HEK293 (cell line): ENCODE data around the gene IDH3A.

ENCODE experiments used
- CTCF ChIA-PET: fragments of 350-600 bp; formaldehyde crosslinking; extraction: SDS; loops from one replicate; lab custom pipeline; 2021; ENCODE audit warnings: antibody characterized with exemption; lab: Yijun Ruan, JAX
- POLR2A ChIA-PET: fragments of 300-600 bp; formaldehyde crosslinking; extraction: SDS; loops from one replicate; lab custom pipeline; 2020; ENCODE audit warnings: antibody characterized with exemption, inconsistent platforms; lab: Yijun Ruan, JAX
- H3K27ac ChIP-seq: fragments of 200-500 bp; sonication (Bioruptor generic); 2 replicates; pipeline ENCODE4 v1.5.1; 2014; ENCODE audit warnings: low read depth, low read length, control low read depth, inconsistent platforms; ENCODE audit errors: extremely low read depth
- H3K36me3 ChIP-seq, 2 experiments: fragments of 200-500 bp in 1 of 2; sonication (Bioruptor generic) in 1 of 2; 1 replicate in 1 of 2; 2 replicates in 1 of 2; pipeline ENCODE4 v1.5.1; 2014 to 2017; ENCODE audit warnings: inconsistent platforms in 2 of 2, low read length in 2 of 2; ENCODE audit not compliant: control insufficient read depth in 2 of 2, insufficient read depth in 1 of 2
- H3K4me1 ChIP-seq: fragments of 200-500 bp; sonication (Bioruptor generic); 2 replicates; pipeline ENCODE4 v1.5.1; 2014; ENCODE audit warnings: mild to moderate bottlenecking, low read length, inconsistent platforms; ENCODE audit not compliant: control insufficient read depth, insufficient read depth
- H3K4me3 ChIP-seq: 2 replicates; pipeline ENCODE4 v1.5.1; 2011; ENCODE audit warnings: low read depth, mild to moderate bottlenecking, control low read depth, low read length, moderate library complexity
- H3K9me3 ChIP-seq: fragments of 200-500 bp; sonication (Bioruptor generic); 2 replicates; pipeline ENCODE4 v1.5.1; 2014; ENCODE audit warnings: low read depth, low read length, inconsistent platforms; ENCODE audit not compliant: control insufficient read depth, insufficient read depth
- GLIS2 ChIP-seq: fragments of 450-650 bp; formaldehyde crosslinking; IDR thresholded peaks from 2 replicates; pipeline ENCODE4 v1.5.1; 2016; ENCODE audit warnings: missing biosample characterization, missing genetic modification characterization
- KLF9 ChIP-seq: fragments of 450-650 bp; formaldehyde crosslinking; IDR thresholded peaks from 2 replicates; pipeline ENCODE4 v1.5.1; 2016; ENCODE audit warnings: missing biosample characterization, missing genetic modification characterization, low read depth
- TCF7L2 ChIP-seq: IDR thresholded peaks from 2 replicates; pipeline ENCODE4 v1.6.1; 2011; ENCODE audit warnings: low read depth, mild to moderate bottlenecking, inconsistent platforms, low read length, moderate library complexity, borderline replicate concordance
- TRIM28 ChIP-seq: IDR thresholded peaks from 2 replicates; pipeline ENCODE4 v1.6.1; 2011; ENCODE audit warnings: low read length, control low read depth, borderline replicate concordance
- ZNF10 ChIP-seq: fragments of 450-650 bp; formaldehyde crosslinking; IDR thresholded peaks from 2 replicates; pipeline ENCODE4 v1.5.1; 2017; ENCODE audit warnings: missing biosample characterization, missing genetic modification characterization
- ZNF140 ChIP-seq: fragments of 450-650 bp; formaldehyde crosslinking; IDR thresholded peaks from 2 replicates; pipeline ENCODE4 v1.5.1; 2016; ENCODE audit warnings: missing biosample characterization, missing genetic modification characterization
- ZNF2 ChIP-seq: fragments of 450-650 bp; formaldehyde crosslinking; IDR thresholded peaks from 2 replicates; pipeline ENCODE4 v1.5.1; 2016; ENCODE audit warnings: missing biosample characterization, missing genetic modification characterization
- ZNF274 ChIP-seq, 2 experiments: fragments of 200-500 bp in 1 of 2; fragments of 450-650 bp in 1 of 2; sonication (Bioruptor generic) in 1 of 2; formaldehyde crosslinking in 1 of 2; IDR thresholded peaks; 2 replicates each; pipeline versions ENCODE4 v1.5.1 to v1.6.1; 2014 to 2016; ENCODE audit warnings: borderline replicate concordance in 1 of 2, inconsistent platforms in 1 of 2, low read length in 1 of 2, missing biosample characterization in 1 of 2, missing genetic modification characterization in 1 of 2
- ZNF335 ChIP-seq: fragments of 450-650 bp; formaldehyde crosslinking; conservative IDR thresholded peaks from 2 replicates; pipeline ENCODE4 v1.5.1; 2016; ENCODE audit warnings: missing biosample characterization, missing genetic modification characterization
- ZNF37A ChIP-seq: fragments of 450-650 bp; IDR thresholded peaks from 2 replicates; pipeline ENCODE4 v1.5.1; 2018; ENCODE audit warnings: missing biosample characterization, missing genetic modification characterization
- ZNF416 ChIP-seq: fragments of 450-650 bp; formaldehyde crosslinking; IDR thresholded peaks from 2 replicates; pipeline ENCODE4 v1.5.1; 2016; ENCODE audit warnings: missing biosample characterization, missing genetic modification characterization
- ZNF501 ChIP-seq: fragments of 450-650 bp; formaldehyde crosslinking; IDR thresholded peaks from 2 replicates; pipeline ENCODE4 v1.5.1; 2016; ENCODE audit warnings: missing biosample characterization, missing genetic modification characterization
- ZNF555 ChIP-seq: fragments of 450-650 bp; formaldehyde crosslinking; conservative IDR thresholded peaks from 2 replicates; pipeline ENCODE4 v1.5.1; 2017; ENCODE audit warnings: missing biosample characterization, mild to moderate bottlenecking, missing genetic modification characterization, inconsistent platforms
- ZNF571 ChIP-seq: fragments of 450-650 bp; formaldehyde crosslinking; IDR thresholded peaks from 2 replicates; pipeline ENCODE4 v1.5.0; 2017; ENCODE audit warnings: missing biosample characterization, missing genetic modification characterization
- ZNF837 ChIP-seq: fragments of 450-650 bp; formaldehyde crosslinking; IDR thresholded peaks from 2 replicates; pipeline ENCODE4 v1.5.1; 2016; ENCODE audit warnings: missing biosample characterization, missing genetic modification characterization
- TF ChIP-seq, protein P1 (sequence below): fragments of 450-650 bp; formaldehyde crosslinking; optimal IDR thresholded peaks from 2 replicates; pipeline ENCODE3; 2016; ENCODE audit warnings: missing biosample characterization, mild to moderate bottlenecking, missing genetic modification characterization
- TF ChIP-seq, protein P2 (sequence below): fragments of 450-650 bp; formaldehyde crosslinking; conservative IDR thresholded peaks from 2 replicates; pipeline ENCODE4 v1.5.1; 2016; ENCODE audit warnings: low read depth, missing biosample characterization, missing genetic modification characterization
- TF ChIP-seq, protein P3 (sequence below): fragments of 450-650 bp; formaldehyde crosslinking; IDR thresholded peaks from 2 replicates; pipeline ENCODE4 v1.5.1; 2016; ENCODE audit warnings: missing biosample characterization, missing genetic modification characterization
- TF ChIP-seq, protein P4 (sequence below): fragments of 450-650 bp; formaldehyde crosslinking; IDR thresholded peaks from 2 replicates; pipeline ENCODE4 v1.5.1; 2016; ENCODE audit warnings: missing biosample characterization, missing genetic modification characterization, borderline replicate concordance
- TF ChIP-seq, protein P5 (sequence below): fragments of 450-650 bp; formaldehyde crosslinking; IDR thresholded peaks from 2 replicates; pipeline ENCODE4 v1.5.1; 2017; ENCODE audit warnings: missing biosample characterization, missing genetic modification characterization
- TF ChIP-seq, protein P6 (sequence below): IDR thresholded peaks from 2 replicates; pipeline ENCODE4 v1.6.1; 2011; ENCODE audit warnings: mild to moderate bottlenecking, low read depth, low read length, borderline replicate concordance

IDH3A gene

DNA sequence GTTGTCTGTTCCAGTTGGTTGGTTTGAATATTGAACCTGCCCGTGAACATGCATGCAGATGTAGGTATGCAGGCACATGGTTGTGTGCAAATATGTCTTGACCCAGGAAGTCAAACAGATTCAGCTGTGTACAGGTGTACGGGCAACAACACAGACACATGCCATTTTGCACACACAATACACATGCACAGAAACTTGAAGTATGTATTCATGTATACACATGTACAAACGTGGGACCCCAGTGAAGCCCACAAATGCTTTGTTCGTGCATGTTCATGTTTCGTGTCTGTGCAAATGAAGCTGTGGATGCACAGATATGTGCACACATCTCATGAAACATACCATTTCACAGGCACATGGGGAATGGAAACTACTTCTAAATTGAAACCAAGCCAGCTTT lies 30.7 kb downstream of the IDH3A start:
- H3K36me3 ChIP-seq, result no peaks in the 10 kb centered on the region

DNA sequence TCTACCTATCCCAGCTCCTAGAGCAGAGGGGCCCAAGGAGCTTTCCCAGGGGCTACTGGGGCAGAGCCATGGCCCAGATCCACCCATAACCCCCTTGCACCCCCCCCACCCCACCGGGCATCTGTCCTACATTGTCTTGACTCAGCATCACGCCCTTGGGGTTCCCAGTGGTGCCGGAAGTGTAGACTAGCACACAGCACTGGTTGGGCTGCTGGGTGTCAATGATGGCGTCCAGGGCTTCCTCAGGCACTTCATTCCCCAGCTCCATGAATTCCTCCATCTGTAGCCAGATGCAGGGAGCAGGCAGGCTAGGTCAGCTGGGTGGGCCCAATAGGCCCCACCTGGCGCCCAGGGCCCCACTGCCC lies 33.2 kb downstream of the IDH3A start:
- CTCF ChIA-PET, result interaction anchor here (0.7 to 3.0 kb wide), 3 partner anchors 13 to 66 kb away, joined by 3 to 17 read pairs (median 4); no protein-coding TSS in a partner anchor

More for the DNA sequence above, 30.7 kb downstream of the IDH3A start:
- H3K4me3 ChIP-seq, result no peak overlapping the region
- ChIA-PET POLR2A (no interaction called here), CTCF (interaction anchor here (2.2 to 3.0 kb wide), 3 partner anchors 16 to 60 kb away, joined by 7 to 24 read pairs (median 17); no protein-coding TSS in a partner anchor)
- no peaks in the 10 kb centered on the region for H3K9me3 ChIP-seq
- no peaks in the 10 kb centered on the region for H3K4me1 ChIP-seq
- H3K27ac ChIP-seq, result no peak overlapping the region
- no peak for TF ChIP-seq ZNF416 (tag by site-specific recombination)
- no peak for TF ChIP-seq TRIM28
- TF ChIP-seq ZNF140 (tag by site-specific recombination), result no peak
- TF ChIP-seq KLF9 (tag by site-specific recombination), result no peak
- TF ChIP-seq, protein P1, sequence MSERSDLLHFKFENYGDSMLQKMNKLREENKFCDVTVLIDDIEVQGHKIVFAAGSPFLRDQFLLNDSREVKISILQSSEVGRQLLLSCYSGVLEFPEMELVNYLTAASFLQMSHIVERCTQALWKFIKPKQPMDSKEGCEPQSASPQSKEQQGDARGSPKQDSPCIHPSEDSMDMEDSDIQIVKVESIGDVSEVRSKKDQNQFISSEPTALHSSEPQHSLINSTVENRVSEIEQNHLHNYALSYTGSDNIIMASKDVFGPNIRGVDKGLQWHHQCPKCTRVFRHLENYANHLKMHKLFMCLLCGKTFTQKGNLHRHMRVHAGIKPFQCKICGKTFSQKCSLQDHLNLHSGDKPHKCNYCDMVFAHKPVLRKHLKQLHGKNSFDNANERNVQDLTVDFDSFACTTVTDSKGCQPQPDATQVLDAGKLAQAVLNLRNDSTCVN (tag by site-specific recombination), result no peak
- TF ChIP-seq, protein P2, sequence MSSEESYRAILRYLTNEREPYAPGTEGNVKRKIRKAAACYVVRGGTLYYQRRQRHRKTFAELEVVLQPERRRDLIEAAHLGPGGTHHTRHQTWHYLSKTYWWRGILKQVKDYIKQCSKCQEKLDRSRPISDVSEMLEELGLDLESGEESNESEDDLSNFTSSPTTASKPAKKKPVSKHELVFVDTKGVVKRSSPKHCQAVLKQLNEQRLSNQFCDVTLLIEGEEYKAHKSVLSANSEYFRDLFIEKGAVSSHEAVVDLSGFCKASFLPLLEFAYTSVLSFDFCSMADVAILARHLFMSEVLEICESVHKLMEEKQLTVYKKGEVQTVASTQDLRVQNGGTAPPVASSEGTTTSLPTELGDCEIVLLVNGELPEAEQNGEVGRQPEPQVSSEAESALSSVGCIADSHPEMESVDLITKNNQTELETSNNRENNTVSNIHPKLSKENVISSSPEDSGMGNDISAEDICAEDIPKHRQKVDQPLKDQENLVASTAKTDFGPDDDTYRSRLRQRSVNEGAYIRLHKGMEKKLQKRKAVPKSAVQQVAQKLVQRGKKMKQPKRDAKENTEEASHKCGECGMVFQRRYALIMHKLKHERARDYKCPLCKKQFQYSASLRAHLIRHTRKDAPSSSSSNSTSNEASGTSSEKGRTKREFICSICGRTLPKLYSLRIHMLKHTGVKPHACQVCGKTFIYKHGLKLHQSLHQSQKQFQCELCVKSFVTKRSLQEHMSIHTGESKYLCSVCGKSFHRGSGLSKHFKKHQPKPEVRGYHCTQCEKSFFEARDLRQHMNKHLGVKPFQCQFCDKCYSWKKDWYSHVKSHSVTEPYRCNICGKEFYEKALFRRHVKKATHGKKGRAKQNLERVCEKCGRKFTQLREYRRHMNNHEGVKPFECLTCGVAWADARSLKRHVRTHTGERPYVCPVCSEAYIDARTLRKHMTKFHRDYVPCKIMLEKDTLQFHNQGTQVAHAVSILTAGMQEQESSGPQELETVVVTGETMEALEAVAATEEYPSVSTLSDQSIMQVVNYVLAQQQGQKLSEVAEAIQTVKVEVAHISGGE, result no peak
- TF ChIP-seq, protein P3, sequence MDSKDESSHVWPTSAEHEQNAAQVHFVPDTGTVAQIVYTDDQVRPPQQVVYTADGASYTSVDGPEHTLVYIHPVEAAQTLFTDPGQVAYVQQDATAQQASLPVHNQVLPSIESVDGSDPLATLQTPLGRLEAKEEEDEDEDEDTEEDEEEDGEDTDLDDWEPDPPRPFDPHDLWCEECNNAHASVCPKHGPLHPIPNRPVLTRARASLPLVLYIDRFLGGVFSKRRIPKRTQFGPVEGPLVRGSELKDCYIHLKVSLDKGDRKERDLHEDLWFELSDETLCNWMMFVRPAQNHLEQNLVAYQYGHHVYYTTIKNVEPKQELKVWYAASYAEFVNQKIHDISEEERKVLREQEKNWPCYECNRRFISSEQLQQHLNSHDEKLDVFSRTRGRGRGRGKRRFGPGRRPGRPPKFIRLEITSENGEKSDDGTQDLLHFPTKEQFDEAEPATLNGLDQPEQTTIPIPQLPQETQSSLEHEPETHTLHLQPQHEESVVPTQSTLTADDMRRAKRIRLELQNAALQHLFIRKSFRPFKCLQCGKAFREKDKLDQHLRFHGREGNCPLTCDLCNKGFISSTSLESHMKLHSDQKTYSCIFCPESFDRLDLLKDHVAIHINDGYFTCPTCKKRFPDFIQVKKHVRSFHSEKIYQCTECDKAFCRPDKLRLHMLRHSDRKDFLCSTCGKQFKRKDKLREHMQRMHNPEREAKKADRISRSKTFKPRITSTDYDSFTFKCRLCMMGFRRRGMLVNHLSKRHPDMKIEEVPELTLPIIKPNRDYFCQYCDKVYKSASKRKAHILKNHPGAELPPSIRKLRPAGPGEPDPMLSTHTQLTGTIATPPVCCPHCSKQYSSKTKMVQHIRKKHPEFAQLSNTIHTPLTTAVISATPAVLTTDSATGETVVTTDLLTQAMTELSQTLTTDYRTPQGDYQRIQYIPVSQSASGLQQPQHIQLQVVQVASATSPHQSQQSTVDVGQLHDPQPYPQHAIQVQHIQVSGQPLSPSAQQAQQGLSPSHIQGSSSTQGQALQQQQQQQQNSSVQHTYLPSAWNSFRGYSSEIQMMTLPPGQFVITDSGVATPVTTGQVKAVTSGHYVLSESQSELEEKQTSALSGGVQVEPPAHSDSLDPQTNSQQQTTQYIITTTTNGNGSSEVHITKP, result no peak

DNA sequence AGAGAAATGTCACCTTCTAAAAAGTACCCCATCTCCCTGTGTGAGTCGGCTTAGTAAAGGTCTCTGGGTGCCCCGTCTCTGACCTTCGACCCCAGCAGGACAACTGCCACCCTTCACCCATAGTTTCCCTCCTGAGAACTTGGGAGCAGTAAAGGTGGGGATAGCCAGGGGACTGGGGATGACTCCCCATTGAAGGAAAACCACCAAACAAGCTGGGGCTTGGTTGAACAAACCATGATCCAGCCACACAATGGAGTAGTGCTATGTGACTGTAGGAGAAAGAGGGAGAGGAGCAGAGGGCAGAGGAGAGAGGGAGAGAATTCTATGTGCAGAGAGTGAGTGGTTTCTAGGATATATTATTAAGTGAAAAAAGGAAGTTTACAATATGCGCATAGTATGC lies 33.7 kb downstream of the IDH3A start:
- Histone ChIP-seq H3K36me3 (no peaks in the 10 kb centered on the region), H3K9me3 (no peaks in the 10 kb centered on the region), H3K4me1 (no peaks in the 10 kb centered on the region), H3K27ac (no peak overlapping the region), H3K4me3 (no peak overlapping the region)
- ChIA-PET POLR2A (no interaction called here), CTCF (interaction anchor here (1.0 kb wide), 1 partner anchor 59 kb away, joined by 4 read pairs; no protein-coding TSS in a partner anchor)
- TF ChIP-seq ZNF555 (tag by site-specific recombination), result no peak
- TF ChIP-seq ZNF571 (tag by site-specific recombination), result no peak
- TF ChIP-seq, protein P4, sequence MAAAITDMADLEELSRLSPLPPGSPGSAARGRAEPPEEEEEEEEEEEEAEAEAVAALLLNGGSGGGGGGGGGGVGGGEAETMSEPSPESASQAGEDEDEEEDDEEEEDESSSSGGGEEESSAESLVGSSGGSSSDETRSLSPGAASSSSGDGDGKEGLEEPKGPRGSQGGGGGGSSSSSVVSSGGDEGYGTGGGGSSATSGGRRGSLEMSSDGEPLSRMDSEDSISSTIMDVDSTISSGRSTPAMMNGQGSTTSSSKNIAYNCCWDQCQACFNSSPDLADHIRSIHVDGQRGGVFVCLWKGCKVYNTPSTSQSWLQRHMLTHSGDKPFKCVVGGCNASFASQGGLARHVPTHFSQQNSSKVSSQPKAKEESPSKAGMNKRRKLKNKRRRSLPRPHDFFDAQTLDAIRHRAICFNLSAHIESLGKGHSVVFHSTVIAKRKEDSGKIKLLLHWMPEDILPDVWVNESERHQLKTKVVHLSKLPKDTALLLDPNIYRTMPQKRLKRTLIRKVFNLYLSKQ, result no peak
- TF ChIP-seq ZNF2 (tag by site-specific recombination), result no peak
- no peak for TF ChIP-seq ZNF501 (tag by site-specific recombination)
- TF ChIP-seq ZNF335 (tag by site-specific recombination), result no peak
- TF ChIP-seq ZNF274 (IDR thresholded peaks at IDR 0.05; ENCODE audit: low read length), result no peak
- no peak for TF ChIP-seq ZNF274 (tag by site-specific recombination; IDR thresholded peaks at IDR 0.05; ENCODE audit: borderline replicate concordance)
- TF ChIP-seq, protein P5, sequence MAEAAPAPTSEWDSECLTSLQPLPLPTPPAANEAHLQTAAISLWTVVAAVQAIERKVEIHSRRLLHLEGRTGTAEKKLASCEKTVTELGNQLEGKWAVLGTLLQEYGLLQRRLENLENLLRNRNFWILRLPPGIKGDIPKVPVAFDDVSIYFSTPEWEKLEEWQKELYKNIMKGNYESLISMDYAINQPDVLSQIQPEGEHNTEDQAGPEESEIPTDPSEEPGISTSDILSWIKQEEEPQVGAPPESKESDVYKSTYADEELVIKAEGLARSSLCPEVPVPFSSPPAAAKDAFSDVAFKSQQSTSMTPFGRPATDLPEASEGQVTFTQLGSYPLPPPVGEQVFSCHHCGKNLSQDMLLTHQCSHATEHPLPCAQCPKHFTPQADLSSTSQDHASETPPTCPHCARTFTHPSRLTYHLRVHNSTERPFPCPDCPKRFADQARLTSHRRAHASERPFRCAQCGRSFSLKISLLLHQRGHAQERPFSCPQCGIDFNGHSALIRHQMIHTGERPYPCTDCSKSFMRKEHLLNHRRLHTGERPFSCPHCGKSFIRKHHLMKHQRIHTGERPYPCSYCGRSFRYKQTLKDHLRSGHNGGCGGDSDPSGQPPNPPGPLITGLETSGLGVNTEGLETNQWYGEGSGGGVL, result no peak

More for the DNA sequence above, 33.2 kb downstream of the IDH3A start:
- Histone ChIP-seq H3K4me3 (no peak overlapping the region), H3K9me3 (no peaks in the 10 kb centered on the region), H3K4me1 (no peaks in the 10 kb centered on the region), H3K36me3 (no peaks in the 10 kb centered on the region), H3K27ac (no peak overlapping the region)
- TF ChIP-seq, protein P6, sequence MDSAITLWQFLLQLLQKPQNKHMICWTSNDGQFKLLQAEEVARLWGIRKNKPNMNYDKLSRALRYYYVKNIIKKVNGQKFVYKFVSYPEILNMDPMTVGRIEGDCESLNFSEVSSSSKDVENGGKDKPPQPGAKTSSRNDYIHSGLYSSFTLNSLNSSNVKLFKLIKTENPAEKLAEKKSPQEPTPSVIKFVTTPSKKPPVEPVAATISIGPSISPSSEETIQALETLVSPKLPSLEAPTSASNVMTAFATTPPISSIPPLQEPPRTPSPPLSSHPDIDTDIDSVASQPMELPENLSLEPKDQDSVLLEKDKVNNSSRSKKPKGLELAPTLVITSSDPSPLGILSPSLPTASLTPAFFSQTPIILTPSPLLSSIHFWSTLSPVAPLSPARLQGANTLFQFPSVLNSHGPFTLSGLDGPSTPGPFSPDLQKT, result no peak
- 0 out of 2 replicates have a peak, but pooled peaks have one; percentile 1 for TF ChIP-seq GLIS2 (tag by site-specific recombination)
- TF ChIP-seq ZNF10 (tag by site-specific recombination), result no peak
- TF ChIP-seq ZNF37A (tag by site-specific recombination), result no peak
- no peak for TF ChIP-seq ZNF837 (tag by site-specific recombination)
- TF ChIP-seq TCF7L2, result no peak
- POLR2A ChIA-PET, result no interaction called here
